H9 (cell line): Measurements from ENCODE around the gene SELENBP1. TPM values are rescaled to one million over a fixed set of nuclear protein-coding genes. Genes with fewer than 3 reads are reported as not detected.

Experiments used
- DNase-seq: peaks from one replicate; pipeline ENCODE4 v3.0.0-alpha.2; 2017
- H2AFZ ChIP-seq: one replicate; pipeline ENCODE4 v1.6.1; 2013; ENCODE audit warnings: mild to moderate bottlenecking, low read length, control low read depth, moderate library complexity
- H2AK5ac ChIP-seq: 2 replicates; pipeline ENCODE4 v1.6.1; 2013; ENCODE audit warnings: low read length, control low read depth, mixed read lengths; ENCODE audit not compliant: insufficient read length
- H2BK120ac ChIP-seq: one replicate; pipeline ENCODE4 v1.6.1; 2013; ENCODE audit warnings: low read depth, mild to moderate bottlenecking, low read length, control low read depth, inconsistent platforms; ENCODE audit not compliant: poor library complexity, severe bottlenecking
- H2BK12ac ChIP-seq: 2 replicates; pipeline ENCODE4 v1.6.1; 2013; ENCODE audit warnings: low read length, control low read depth, mixed read lengths, low read depth; ENCODE audit not compliant: insufficient read length
- H2BK15ac ChIP-seq: 2 replicates; pipeline ENCODE4 v1.6.1; 2013; ENCODE audit warnings: low read depth, low read length, control low read depth
- H2BK20ac ChIP-seq: one replicate; pipeline ENCODE4 v1.6.1; 2013; ENCODE audit warnings: low read depth, mild to moderate bottlenecking, low read length, control low read depth, inconsistent platforms; ENCODE audit not compliant: poor library complexity, severe bottlenecking
- H2BK5ac ChIP-seq: 2 replicates; pipeline ENCODE4 v1.6.1; 2013; ENCODE audit warnings: low read length, control low read depth, mixed read lengths; ENCODE audit not compliant: insufficient read length
- H3K14ac ChIP-seq: 2 replicates; pipeline ENCODE4 v1.6.1; 2013; ENCODE audit warnings: low read length, control low read depth; ENCODE audit not compliant: insufficient read depth
- H3K18ac ChIP-seq: 2 replicates; pipeline ENCODE4 v1.6.1; 2013; ENCODE audit warnings: low read depth, mild to moderate bottlenecking, mixed read lengths, low read length, control low read depth; ENCODE audit not compliant: insufficient read length
- H3K23ac ChIP-seq: 2 replicates; pipeline ENCODE4 v1.6.1; 2013; ENCODE audit warnings: low read length, control low read depth, mixed read lengths, low read depth; ENCODE audit not compliant: insufficient read length
- H3K23me2 ChIP-seq: 2 replicates; pipeline ENCODE4 v1.6.1; 2013; ENCODE audit warnings: low read depth, mild to moderate bottlenecking, mixed read lengths, low read length, control low read depth; ENCODE audit not compliant: insufficient read length, poor library complexity, severe bottlenecking
- H3K27ac ChIP-seq: 2 replicates; pipeline ENCODE4 v1.5.1; 2013; ENCODE audit warnings: low read length, control low read depth, mixed read lengths, low read depth; ENCODE audit not compliant: insufficient read length
- H3K27me3 ChIP-seq: 2 replicates; pipeline ENCODE4 v1.6.1; 2013; ENCODE audit warnings: low read length, control low read depth, inconsistent platforms; ENCODE audit not compliant: insufficient read depth
- H3K4ac ChIP-seq: 2 replicates; pipeline ENCODE4 v1.6.1; 2013; ENCODE audit warnings: low read depth, mild to moderate bottlenecking, control low read depth, inconsistent platforms, low read length, moderate library complexity
- H3K4me1 ChIP-seq: 2 replicates; pipeline ENCODE4 v1.6.1; 2013; ENCODE audit warnings: low read length, control low read depth, inconsistent platforms; ENCODE audit not compliant: insufficient read depth
- H3K4me2 ChIP-seq: 2 replicates; pipeline ENCODE4 v1.6.1; 2013; ENCODE audit warnings: low read length, control low read depth, mixed read lengths; ENCODE audit not compliant: insufficient read length, insufficient read depth
- H3K56ac ChIP-seq: 2 replicates; pipeline ENCODE4 v1.6.1; 2013; ENCODE audit warnings: low read depth, mild to moderate bottlenecking, mixed read lengths, low read length, control low read depth; ENCODE audit not compliant: insufficient read length
- H3K79me1 ChIP-seq: 2 replicates; pipeline ENCODE4 v1.6.1; 2013; ENCODE audit warnings: low read depth, mild to moderate bottlenecking, moderate library complexity, low read length, control low read depth, inconsistent platforms; ENCODE audit not compliant: insufficient read depth, poor library complexity, severe bottlenecking
- H3K79me2 ChIP-seq: 2 replicates; pipeline ENCODE4 v1.6.1; 2013; ENCODE audit warnings: low read length, control low read depth, inconsistent platforms; ENCODE audit not compliant: insufficient read depth
- H3K9ac ChIP-seq: 2 replicates; pipeline ENCODE4 v1.6.1; 2013; ENCODE audit warnings: low read length, control low read depth, mixed read lengths; ENCODE audit not compliant: insufficient read length; ENCODE audit errors: extremely low read depth
- H3K9me3 ChIP-seq: one replicate; pipeline ENCODE4 v1.6.1; 2013; ENCODE audit warnings: low read depth, low read length, inconsistent platforms; ENCODE audit not compliant: control insufficient read depth
- H3T11ph ChIP-seq: one replicate; pipeline ENCODE4 v1.6.1; 2013; ENCODE audit warnings: mild to moderate bottlenecking, low read length, control low read depth, inconsistent platforms
- H4K20me1 ChIP-seq: one replicate; pipeline ENCODE4 v1.6.1; 2013; ENCODE audit not compliant: control insufficient read depth, insufficient read length, insufficient read depth
- H4K5ac ChIP-seq: 2 replicates; pipeline ENCODE4 v1.6.1; 2013; ENCODE audit warnings: low read depth, mild to moderate bottlenecking, mixed read lengths, low read length, control low read depth; ENCODE audit not compliant: insufficient read length
- H4K8ac ChIP-seq: replicated peaks from 2 replicates; pipeline ENCODE4 v1.6.1; 2013; ENCODE audit warnings: low read length, control low read depth, mixed read lengths, low read depth; ENCODE audit not compliant: insufficient read length
- H4K91ac ChIP-seq: 2 replicates; pipeline ENCODE4 v1.6.1; 2013; ENCODE audit warnings: low read depth, mild to moderate bottlenecking, moderate library complexity, mixed read lengths, low read length, control low read depth; ENCODE audit not compliant: insufficient read length
- H3K27ac Mint-ChIP-seq, 3 experiments: 2 replicates in 2 of 3; 3 replicates in 1 of 3; pipeline ENCODE4 v1.8.0; 2020 to 2021; ENCODE audit warnings: mixed read lengths in 3 of 3, mild to moderate bottlenecking in 1 of 3, moderate library complexity in 1 of 3
- H3K27me3 Mint-ChIP-seq: 2 replicates; pipeline ENCODE4 v1.8.0; 2021; ENCODE audit warnings: low read depth, mild to moderate bottlenecking, moderate library complexity, mixed read lengths
- H3K36me3 Mint-ChIP-seq, 3 experiments: 2 replicates in 2 of 3; 3 replicates in 1 of 3; pipeline ENCODE4 v1.8.0; 2020 to 2021; ENCODE audit warnings: low read depth in 3 of 3, mixed read lengths in 3 of 3; ENCODE audit not compliant: insufficient read depth in 1 of 3
- H3K4me1 Mint-ChIP-seq, 2 experiments: 2 replicates each; pipeline ENCODE4 v1.8.0; 2020; ENCODE audit warnings: mixed read lengths in 2 of 2
- H3K4me3 Mint-ChIP-seq, 2 experiments: 2 replicates in 1 of 2; 3 replicates in 1 of 2; pipeline ENCODE4 v1.8.0; 2020 to 2021; ENCODE audit warnings: mild to moderate bottlenecking in 2 of 2, mixed read lengths in 2 of 2, moderate library complexity in 1 of 2
- H3K9me3 Mint-ChIP-seq, 2 experiments: 2 replicates in 1 of 2; 3 replicates in 1 of 2; pipeline ENCODE4 v1.8.0; 2020; ENCODE audit warnings: mild to moderate bottlenecking in 2 of 2, mixed read lengths in 2 of 2, moderate library complexity in 1 of 2
- WGBS: extraction: QIAGEN DNeasy Blood & Tissue Kit; methylation state at CpG from one replicate; pipeline ENCODE4 v1.1.7; 2013; ENCODE audit warnings: missing lambda C conversion rate, low lambda C conversion rate, mixed read lengths; ENCODE audit not compliant: insufficient read length; ENCODE audit errors: extremely low coverage; 5-methylcytosine and 5-hydroxymethylcytosine counted together
- total RNA-seq: library from RNA; stranded (reverse); gene quantifications from 2 replicates; pipeline ENCODE4 v1.2.1, GENCODE V29; 2021
- TF ChIP-seq, protein P1 (sequence below): fragments of 200-600 bp; sonication (generic); conservative IDR thresholded peaks from 3 replicates; pipeline ENCODE4 v1.8.0; 2021; ENCODE audit warnings: antibody characterized with exemption, mild to moderate bottlenecking

Gene SELENBP1
- total RNA-seq, 1 experiment from 2014 or later, result 14.2 TPM

DNA sequence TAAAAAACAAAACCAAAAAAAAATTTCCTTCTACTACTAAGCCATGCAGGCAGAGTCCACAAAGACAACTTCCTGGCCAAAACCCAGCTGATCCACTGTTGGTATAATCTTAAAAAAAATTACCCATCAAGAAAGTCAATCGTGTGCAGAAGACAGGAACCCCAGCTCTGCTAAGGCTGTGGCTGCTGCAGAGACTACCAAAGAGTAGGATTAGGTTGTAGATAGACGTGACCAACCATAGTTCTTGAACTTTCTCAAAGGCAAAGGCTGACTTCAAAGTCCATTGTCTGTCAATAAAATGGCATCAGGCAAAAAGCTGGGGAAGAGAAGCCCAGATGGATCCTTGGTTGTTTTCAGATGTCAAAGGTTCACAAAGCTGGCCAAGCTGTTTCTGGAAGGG is 30.3 kb upstream of the SELENBP1 start:
- H3K9me3 Mint-ChIP-seq, result no peaks in the 10 kb centered on the region; a peak in 1 of 5 replicates
- Histone ChIP-seq H3T11ph (no peak overlapping the region), H3K23ac (no peak overlapping the region), H4K91ac (no peak overlapping the region), H3K4me1 (no peaks in the 10 kb centered on the region), H3K79me1 (peaks cover 3% of the 10 kb centered on the region), H3K4ac (no peak overlapping the region), H2BK15ac (no peak overlapping the region), H2AFZ (no peak overlapping the region), H3K79me2 (peaks cover 9% of the 10 kb centered on the region; the same call in 1 of the 2 replicates), H3K4me2 (no peak overlapping the region), H2BK120ac (no peak overlapping the region), H4K20me1 (no peaks in the 10 kb centered on the region), H3K27ac (no peak overlapping the region), H3K27me3 (no peaks in the 10 kb centered on the region), H2BK20ac (no peak overlapping the region), H3K56ac (no peak overlapping the region), H3K14ac (no peak overlapping the region), H3K9me3 (no peaks in the 10 kb centered on the region), H2AK5ac (no peak overlapping the region), H3K18ac (no peak overlapping the region), H4K5ac (no peak overlapping the region), H4K8ac (no peak overlapping the region), H3K23me2 (peaks cover 6% of the 10 kb centered on the region), H2BK12ac (no peak overlapping the region), H2BK5ac (no peak overlapping the region), H3K9ac (no peak overlapping the region)
- peak overlapping the region in 2 of 3 experiments; percentile 49 to 78; a peak in 3 of 7 replicates for H3K27ac Mint-ChIP-seq
- DNase-seq, result no peak
- H3K4me3 Mint-ChIP-seq, result no peak overlapping the region
- peaks cover 44 to 79% (median 67%) of the 10 kb centered on the region in 3 experiments for H3K36me3 Mint-ChIP-seq
- TF ChIP-seq, protein P1, sequence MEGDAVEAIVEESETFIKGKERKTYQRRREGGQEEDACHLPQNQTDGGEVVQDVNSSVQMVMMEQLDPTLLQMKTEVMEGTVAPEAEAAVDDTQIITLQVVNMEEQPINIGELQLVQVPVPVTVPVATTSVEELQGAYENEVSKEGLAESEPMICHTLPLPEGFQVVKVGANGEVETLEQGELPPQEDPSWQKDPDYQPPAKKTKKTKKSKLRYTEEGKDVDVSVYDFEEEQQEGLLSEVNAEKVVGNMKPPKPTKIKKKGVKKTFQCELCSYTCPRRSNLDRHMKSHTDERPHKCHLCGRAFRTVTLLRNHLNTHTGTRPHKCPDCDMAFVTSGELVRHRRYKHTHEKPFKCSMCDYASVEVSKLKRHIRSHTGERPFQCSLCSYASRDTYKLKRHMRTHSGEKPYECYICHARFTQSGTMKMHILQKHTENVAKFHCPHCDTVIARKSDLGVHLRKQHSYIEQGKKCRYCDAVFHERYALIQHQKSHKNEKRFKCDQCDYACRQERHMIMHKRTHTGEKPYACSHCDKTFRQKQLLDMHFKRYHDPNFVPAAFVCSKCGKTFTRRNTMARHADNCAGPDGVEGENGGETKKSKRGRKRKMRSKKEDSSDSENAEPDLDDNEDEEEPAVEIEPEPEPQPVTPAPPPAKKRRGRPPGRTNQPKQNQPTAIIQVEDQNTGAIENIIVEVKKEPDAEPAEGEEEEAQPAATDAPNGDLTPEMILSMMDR, result no peak
- no CpG with 5 or more reads among the region's 2 CpGs for WGBS
- H3K4me1 Mint-ChIP-seq, result peaks cover 12% of the 10 kb centered on the region in 2 experiments
- H3K27me3 Mint-ChIP-seq, result no peaks in the 10 kb centered on the region; the same call in 1 of the 2 replicates
